ENCODE results near the gene ADISSP.
A peak's percentile ranks its signal among the peaks of the same experiment; 100 is the strongest.
"Not testable (repeated sequence)": the region's sequence is repeated elsewhere in the genome, so short reads cannot be mapped to it uniquely, and the experiment has no call there.

Gene ADISSP

GRCh38 chr20:3797592-3798372, 30.2 kb upstream of the ADISSP start:
- DNase-seq = peak; percentile 39

GRCh38 chr20:3797226-3797545, 29.6 kb upstream of the ADISSP start:
- DNase-seq = no peak

DNA sequence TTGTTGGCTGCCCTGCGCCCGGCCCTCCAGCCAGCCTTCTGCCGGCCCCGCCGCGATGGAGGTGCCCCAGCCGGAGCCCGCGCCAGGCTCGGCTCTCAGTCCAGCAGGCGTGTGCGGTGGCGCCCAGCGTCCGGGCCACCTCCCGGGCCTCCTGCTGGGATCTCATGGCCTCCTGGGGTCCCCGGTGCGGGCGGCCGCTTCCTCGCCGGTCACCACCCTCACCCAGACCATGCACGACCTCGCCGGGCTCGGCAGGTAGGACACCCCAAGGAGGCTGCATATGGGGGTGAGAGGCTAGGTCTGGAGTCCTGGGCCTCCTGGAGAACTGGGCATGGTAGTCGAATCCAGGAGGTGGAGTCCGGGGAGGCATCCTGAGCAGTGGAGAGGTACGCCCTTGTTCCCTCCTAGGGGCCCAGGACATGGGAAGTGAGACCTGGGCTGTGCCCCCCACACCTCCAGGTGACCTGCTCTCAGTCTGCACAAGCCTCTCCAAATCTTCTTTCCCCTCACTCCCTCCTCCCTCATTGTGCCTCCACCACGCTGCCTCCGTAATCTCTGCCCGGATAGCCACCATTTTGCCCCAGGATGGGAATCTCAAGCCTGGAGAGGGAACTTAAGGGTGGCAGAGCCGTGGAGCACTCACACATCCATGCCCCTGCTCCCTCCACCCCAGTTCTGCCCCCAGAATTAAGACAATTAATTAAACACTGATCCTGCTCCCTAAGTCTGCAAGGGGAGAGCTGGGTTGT, 29.1 kb upstream of the ADISSP start:
- DNase-seq = no peak

GRCh38 chr20:3795511-3796468, 28.2 kb upstream of the ADISSP start, which contains the start of gene CDC25B:
CDC25B (plus strand) TSS chr20:3796310; CDS start chr20:3796532, 222 bp downstream.
- peak; percentile 89 for DNase-seq

- DNase-seq = no peak
Observed at GRCh38 chr20:3794701-3795420, 27.3 kb upstream of the ADISSP start.

- not testable (repeated sequence) for DNase-seq
Observed at GRCh38 chr20:3794168-3794567, 26.6 kb upstream of the ADISSP start.

DNA sequence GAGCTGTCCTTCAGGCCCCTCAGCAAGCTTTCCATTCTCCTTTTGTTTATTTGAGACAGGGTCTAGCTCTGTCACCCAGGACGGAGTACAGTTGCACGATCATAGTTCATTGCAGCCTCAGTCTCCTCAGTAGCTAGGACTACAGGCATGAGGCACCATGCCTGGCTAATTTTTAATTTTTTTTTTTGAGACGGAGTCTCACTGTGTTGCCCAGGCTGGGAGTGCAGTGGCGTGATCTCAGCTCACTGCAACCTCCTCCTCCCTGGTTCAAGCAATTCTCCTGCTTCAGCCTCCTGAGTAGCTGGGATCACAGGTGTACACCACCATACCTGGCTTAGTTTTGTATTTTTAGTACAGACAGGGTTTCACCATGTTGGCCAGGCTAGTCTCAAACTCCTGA, 21.6 kb upstream of the ADISSP start:
- not testable (repeated sequence) for DNase-seq

GRCh38 chr20:3788685-3789155, 21.2 kb upstream of the ADISSP start:
- DNase-seq = peak; percentile 54

- DNase-seq = no peak
Observed at GRCh38 chr20:3787324-3788014, 19.9 kb upstream of the ADISSP start.

GRCh38 chr20:3786665-3787323, 19.2 kb upstream of the ADISSP start, which contains the start of gene CENPB:
CENPB (minus strand) TSS chr20:3786740; CDS start chr20:3786483, 257 bp downstream.
- peak; percentile 83 for DNase-seq

- DNase-seq = peak; percentile 55
Observed at GRCh38 chr20:3786126-3786484, 18.6 kb upstream of the ADISSP start.

GRCh38 chr20:3785240-3786125, 17.9 kb upstream of the ADISSP start:
- DNase-seq = no peak

DNA sequence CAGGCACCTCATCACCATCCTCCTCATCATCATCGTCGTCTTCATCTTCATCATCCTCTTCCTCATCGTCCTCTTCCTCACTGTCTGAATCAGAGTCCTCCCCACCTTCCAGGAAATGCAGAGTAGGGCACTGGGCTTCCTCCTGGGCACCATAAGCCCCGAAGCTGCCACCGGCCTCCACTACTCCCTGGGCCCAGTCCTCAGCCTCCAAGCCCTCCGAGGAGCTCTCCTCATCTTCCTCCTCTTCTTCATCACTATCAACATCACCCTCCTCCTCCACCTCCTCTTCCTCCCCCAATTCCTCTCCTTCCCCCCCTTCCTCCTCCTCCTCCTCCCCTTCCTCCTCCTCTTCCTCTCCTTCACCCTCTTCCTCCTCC, 17.3 kb upstream of the ADISSP start:
- DNase-seq = no peak

DNA sequence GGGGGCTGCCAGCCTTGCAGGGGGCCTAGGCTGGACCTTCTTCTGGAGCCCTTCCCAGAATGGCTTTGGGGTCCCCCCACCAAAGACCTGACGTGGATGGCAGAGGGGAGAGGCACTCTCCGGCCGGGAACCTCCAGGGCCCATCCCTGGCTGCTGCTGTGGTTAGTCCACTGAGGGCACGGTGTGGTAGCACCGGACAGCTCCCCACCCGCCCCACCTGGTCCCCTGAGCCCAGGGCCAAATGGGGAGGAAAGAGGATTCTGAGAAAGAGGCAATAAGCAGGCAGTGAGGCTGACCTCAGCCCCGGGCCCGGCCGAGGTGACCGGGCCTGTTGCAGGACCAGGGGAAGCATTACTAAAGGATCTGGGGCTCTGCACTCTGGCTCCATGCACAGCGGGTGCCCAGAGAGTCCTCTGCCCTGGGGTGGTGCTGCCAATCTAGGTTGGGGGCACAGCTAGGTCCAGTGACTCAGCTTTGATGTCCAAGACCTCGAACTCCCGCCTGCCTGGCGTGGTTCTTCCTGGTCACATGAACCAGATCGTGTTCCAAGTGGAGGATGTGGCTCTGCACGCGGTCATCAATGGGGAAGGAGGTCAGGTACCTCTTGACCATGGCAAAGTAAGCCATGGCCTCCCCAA, 16.8 kb upstream of the ADISSP start:
- DNase-seq = no peak

DNA sequence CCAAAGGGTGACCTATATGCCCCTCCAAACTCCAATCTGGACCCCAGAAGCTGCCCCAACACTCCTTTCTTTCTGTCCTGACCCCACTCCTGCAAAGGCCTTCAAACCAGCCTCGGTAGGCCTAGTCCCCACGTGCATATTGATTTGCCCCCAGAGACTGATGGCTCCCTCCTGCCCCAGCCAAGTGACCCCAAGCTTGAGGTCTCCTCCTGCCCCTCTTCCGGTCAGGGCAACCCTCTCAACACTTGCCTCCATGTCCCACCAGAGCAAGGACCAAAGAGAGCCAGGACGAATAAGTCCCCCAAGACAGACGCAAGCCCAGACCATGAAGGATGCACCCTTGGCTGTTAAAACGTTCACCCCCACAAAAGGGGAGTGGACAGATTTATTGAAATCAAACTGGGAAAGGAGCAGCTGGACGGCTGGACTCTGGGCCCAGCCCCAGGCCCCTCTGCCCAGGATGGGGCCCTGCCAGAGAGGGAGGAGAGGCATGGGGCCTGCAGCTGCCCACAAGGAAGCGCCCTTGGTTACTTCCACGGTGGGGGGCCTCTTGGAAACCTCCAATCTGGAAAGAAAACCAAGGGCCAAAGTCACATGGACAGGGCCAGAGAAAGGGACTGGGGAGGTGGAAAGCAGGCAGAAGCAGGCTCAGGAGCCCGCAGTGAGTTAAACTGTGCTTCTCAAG, 16.1 kb upstream of the ADISSP start:
- no peak for DNase-seq

GRCh38 chr20:3783068-3783489, 15.5 kb upstream of the ADISSP start:
- DNase-seq = no peak

- DNase-seq = no peak
Observed at GRCh38 chr20:3782597-3782996, 15.0 kb upstream of the ADISSP start.

GRCh38 chr20:3781153-3781910, 13.8 kb upstream of the ADISSP start, which contains the start of gene SPEF1:
SPEF1 (minus strand) TSS chr20:3781448; CDS start chr20:3781287, 161 bp downstream.
- DNase-seq = peak; percentile 93

Data from hematopoietic multipotent progenitor cell treated with erythropoietin and hydrocortisone succinate and interleukin-3 and kit ligand, for 8 days (in vitro differentiated cells).